HG03280 (cell line): ENCODE data around the gene BDH1.
"Not testable (repeated sequence)": the region's sequence is repeated elsewhere in the genome, so short reads cannot be mapped to it uniquely, and the experiment has no call there.

Experiments
- ATAC-seq: cut with Tn5 transposase; IDR thresholded peaks from one replicate; pipeline ENCODE4 v1.9.1; 2021; ENCODE audit warnings: mild to moderate bottlenecking, moderate library complexity; ENCODE audit not compliant: unreplicated experiment

Gene BDH1

DNA sequence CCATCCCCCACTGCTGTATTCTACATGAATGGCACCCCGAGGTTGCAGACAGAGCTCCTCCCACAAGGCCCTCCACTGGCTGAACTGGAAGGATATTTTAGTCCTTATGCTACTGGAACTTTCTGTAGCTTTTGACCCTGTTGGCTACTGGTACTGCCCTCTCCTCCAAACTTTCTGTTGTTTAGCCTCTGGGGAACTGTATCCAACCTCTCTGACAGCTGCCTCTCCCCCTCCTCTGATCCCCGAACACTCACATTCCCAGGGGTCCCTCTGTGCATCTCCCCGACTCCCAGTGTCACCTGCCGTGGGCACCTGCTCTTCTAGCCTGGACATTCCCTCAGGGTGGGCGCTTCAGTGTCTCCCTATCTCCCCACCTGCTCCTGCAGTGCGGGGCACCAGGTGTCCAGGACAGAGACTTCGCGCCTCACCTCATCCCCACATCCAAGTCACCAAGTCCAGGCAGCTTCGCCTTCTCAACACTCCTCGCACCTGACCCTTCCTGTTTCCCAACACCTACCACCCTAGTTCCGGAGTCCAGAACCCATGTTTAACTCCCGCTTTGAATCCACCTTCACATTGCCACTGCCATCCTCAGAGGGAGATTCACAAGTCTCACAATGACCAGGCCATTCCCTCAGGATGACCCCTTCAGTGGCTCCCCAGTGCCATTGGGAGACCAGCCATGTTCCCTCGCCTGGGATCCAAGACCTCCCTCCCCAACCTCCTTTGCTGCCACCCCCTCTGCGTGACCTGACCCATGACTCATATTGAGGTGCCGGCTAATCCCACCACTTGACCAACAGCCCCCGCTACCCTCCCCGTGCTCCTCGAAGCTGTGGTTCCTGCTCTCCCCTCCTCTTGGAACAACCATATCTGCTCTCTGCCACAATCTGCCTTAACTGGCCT, 34.2 kb downstream of the BDH1 start:
- no peak for ATAC-seq

DNA sequence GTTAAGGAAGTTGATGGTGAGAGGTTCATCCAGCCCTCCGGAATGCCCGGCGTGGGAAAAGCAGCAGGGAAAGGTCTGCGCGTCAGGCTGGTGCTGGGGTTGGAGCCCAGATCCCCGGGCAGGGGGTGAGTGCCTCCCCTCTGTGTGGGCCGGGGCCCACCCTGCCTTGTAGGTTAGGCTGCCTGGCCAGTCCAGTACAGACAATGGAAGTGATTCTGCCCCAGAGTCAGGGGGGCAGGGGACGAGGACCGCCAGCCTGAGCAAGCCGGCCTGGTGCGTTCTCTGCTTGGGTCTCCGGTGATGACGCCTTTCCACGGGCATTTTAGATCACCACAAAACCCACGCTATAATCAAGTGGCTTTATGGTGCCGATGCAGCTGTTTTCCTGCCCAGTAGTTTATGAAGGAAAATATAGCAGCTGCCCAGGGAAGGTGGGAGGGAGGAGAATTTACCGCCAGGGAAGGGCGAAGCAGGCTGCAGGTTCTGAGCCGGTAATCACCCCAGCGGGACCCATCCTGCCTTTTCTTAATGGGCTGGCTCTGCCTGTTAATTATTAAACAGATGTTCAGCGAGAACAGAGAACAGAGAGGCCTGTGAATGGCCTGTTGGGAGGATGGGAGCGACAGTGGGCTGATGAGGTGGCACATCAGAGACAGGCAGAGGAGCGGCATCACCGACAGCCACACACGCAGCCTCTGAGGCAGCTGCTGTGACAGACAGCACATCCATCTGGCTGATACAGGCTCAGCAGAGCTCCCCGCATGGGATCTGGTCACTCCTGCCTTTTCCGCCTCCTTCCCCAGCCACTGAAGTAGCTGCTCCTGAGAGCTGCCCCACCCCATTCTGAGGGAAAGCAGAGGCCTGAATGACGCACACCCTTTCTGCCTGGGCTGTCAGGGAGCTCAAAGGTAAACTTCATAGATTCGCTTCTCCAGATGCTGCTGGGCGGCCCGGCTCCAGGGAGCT, 35.2 kb downstream of the BDH1 start:
- ATAC-seq = no peak

DNA sequence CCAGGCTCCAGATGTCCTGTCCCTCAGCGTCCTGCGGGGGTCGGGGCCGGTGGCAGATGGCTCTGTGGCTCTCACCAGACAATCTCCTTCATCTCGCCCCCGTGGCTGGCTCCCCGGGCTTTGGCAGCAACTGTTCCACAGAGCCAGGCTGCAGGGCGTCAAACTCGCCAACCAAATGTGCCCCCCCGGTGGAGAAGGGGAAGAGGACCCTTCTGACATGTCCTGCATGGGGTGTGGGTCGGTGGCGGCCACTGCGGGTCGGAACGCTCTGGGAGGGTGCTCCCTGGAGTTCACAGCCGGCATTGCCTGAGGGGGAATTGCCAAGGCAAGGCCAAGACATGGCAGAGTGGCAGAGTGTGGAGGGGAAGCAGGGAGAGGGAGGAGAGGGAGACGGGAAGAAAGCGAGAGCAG, 36.0 kb downstream of the BDH1 start:
- ATAC-seq = no peak

DNA sequence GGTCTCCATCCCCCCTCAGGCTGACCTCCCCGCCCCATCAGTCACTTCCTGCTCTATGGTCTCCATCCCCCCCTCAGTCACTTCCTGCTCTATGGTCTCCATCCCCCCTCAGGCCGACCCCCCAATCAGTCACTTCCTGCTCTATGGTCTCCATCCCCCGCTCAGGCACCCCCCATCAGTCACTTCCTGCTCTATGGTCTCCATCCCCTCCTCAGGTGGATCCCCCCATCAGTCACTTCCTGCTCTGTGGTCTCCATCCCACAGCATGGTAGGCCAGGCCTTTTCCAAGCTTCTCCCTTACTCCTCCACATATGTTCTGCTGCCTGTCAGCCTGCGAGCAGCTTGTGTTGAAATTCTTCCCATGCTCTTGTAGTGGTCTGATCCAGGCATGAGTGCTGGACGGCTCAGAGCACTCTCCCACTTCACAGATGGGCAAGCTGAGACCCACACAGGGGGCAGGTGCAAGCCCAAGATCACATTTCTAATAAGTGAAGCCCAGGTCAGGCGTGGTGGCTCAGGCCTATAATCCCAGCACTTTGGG, 36.8 kb downstream of the BDH1 start:
- no peak for ATAC-seq

DNA sequence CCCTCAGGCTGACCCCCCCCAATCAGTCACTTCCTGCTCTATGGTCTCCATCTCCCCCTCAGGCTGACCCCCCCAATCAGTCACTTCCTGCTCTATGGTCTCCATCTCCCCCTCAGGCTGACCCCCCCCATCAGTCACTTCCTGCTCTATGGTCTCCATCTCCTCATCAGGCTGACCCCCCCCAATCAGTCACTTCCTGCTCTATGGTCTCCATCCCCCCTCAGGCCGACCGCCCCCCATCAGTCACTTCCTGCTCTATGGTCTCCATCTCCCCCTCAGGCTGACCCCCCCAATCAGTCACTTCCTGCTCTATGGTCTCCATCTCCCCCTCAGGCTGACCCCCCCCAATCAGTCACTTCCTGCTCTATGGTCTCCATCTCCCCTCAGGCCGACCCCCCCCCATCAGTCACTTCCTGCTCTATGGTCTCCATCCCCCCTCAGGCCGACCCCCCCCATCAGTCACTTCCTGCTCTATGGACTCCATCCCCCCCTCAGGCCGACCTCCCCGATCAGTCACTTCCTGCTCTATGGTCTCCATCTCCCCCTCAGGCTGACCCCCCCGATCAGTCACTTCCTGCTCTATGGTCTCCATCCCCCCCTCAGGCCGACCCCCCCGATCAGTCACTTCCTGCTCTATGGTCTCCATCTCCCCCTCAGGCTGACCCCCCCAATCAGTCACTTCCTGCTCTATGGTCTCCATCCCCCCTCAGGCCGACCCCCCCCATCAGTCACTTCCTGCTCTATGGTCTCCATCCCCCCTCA, 37.7 kb downstream of the BDH1 start:
- not testable (repeated sequence) for ATAC-seq

DNA sequence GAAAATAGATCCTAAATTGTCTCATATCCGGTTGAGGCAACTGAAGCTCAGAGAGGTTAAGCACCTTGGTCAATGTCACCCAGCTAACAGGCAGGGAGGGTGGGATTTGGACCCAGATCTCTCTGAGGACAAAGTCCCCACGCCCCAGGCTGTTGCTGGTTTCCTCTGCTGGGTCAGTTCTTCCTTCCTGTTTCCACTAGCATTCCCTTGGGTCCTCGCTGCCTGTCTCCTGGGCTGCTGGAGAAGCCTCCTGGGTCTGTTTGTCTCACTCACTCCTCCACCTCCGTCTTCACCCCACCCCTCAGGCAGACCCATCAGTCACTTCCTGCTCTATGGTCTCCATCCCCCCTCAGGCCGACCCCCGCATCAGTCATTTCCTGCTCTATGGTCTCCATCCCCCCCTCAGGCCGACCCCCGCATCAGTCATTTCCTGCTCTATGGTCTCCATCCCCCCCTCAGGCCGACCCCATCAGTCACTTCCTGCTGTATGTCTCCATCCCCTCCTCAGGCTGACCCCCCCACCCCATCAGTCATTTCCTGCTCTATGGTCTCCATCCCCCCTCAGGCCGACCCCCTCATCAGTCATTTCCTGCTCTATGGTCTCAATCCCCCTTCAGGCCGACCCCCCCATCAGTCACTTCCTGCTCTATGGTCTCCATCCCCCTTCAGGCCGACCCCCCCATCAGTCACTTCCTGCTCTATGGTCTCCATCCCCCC, 38.7 kb downstream of the BDH1 start:
- not testable (repeated sequence) for ATAC-seq

DNA sequence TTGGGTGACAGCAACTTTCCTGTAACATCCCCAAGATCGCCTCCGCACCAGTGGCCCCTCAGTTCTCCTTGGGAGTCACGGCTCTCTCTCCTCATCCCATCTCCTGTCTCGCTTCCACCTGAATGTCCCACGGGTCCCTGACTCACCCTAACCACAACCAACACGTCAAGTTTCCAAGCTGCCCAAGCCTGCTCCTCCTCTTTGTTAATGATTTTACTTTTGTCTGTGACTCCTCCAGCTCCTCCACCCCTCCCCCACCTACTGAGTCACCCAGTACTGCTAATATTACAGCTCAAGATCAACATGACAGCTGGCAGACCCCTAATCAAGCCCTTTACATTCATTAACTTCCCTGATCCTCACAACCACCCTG, 39.3 kb downstream of the BDH1 start:
- ATAC-seq = no peak

DNA sequence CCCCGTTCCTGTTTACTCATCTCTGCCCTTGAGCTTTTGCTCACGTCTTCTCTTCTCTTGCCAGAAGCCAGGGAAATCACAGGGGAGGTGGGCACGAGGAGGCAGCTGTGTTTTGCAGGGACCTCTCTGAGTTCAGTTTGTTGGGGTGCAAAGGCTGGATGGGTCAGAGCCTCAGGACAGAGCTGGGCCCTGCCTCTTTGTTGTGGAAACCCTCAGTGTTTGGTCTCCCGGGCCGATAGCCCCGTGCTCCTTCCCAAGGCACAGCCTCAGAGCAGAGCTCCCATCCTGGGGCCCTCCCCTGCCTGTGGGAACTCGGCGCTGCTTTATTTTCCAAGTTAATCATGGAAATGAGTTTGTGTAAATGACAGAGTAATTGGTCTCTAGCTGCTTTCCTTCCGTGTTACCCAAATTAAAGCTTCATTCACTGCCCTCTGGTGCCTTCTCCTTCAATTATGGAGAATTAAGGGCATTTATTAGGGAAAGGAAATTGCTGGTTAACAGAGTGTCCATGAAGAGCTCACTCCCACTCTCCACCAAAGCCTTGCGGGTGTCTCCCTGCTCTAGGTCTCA, 40.9 kb downstream of the BDH1 start:
- ATAC-seq = no peak

DNA sequence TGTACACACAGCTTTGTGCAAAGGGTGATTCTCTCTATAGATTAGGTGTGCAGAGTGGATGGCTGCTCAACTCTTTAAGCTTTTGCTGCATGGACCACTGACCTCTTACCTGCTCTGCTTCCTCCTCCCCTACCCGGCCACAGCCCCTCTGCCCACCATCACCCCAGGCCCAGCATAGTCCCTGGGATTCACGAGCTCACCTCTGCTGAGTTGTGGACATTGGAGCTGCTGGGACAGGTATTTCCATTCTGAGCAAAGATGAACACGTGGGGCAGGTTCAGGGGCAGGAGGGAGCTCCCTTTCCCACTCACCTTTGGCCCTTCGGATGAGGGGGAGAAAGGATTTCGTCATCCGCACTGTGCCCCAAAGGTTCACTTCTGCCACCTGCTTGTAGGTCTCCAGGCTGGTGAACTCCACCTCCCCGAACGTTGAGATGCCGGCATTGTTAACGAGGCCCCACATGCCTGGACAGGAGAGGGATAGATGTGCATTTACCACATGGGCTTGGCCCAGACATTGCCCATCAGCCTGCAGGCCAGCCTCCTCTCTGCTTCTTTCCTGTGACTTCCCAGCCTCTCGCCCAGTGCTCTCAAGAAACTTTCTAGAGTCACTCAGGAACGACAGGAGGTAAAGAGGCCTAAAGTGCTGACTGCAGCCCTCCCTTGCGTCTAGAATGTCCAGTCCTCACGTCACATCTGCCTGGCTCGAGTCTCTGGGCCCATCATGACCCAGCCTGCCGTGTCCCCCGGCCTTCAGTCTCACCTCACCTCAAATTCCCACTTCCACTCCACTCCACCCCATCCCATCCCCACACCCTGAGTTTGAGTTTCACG, 41.6 kb downstream of the BDH1 start:
- ATAC-seq = no peak

DNA sequence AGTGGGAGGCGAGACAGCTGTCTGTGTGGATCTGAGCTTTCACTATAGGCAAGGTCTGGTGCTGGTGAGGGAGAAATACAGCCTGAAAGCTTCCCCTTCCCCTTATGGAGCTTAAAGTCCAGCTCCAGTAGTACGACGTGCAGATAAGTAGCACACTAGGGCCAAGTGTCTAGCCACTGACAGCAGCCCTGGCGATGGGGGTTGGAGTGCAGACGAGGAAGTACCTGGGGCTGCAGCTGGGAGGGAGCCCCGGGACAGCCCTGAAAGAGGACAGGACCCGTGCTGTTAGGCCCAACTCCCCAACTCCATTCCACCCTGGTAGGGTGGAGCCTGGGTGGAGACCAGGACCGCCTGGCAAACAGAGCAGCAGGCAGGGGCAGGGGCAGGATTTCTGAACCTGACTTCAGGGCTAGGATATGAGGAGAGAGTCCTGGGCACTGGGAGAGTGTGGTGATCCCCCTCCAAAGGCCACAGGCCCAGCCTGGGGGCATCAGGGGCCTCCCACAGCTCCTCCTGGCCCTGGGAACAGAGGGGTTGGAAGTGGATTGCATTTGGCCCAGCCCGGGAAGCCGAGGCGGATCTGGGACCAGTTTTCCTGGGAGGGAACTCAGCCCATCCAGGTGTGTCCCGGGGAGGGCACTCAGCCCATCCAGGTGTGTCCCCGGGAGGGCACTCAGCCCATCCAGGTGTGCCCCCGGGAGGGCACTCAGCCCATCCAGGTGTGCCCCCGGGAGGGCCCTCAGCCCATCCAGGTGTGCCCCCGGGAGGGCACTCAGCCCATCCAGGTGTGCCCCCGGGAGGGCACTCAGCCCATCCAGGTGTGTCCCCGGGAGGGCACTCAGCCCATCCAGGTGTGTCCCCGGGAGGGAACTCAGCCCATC, 42.8 kb downstream of the BDH1 start:
- no peak for ATAC-seq

DNA sequence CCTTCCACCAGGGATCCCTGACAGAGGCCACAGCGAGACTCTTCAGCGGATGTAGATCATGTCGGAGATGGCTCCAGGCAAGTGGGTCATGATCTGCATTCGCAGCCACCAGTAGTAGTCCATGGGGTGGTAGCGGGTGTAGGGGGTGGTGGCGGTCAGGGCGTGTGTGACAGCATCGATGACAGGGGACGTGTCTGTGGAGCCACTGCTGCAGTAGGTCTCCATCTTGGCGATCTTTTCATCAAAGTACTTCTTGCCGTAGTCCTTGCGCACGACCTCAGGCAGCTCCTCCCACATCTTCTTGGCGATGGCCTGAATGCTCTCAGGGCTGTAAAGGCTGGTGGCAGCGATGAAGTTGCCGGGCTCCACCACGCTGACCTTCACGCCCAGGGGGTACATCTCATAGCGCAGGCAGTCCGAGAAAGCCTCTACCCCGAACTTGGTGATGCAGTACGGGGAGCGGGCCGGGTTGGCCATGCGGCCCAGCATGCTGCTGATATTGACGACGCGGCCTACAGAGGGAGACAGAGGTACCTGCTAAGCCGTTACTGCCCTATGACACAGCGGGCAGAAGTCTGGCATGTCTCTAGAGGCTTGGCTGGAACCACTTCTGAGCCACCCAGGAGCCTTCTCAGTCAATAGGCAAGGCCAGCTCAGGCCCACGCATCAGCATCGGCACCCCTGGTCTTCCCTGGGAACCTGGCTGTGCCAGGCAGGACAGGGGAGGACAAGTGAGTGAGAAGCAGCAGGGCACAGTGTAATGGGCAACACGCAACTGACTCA, 43.7 kb downstream of the BDH1 start:
- ATAC-seq = no peak

DNA sequence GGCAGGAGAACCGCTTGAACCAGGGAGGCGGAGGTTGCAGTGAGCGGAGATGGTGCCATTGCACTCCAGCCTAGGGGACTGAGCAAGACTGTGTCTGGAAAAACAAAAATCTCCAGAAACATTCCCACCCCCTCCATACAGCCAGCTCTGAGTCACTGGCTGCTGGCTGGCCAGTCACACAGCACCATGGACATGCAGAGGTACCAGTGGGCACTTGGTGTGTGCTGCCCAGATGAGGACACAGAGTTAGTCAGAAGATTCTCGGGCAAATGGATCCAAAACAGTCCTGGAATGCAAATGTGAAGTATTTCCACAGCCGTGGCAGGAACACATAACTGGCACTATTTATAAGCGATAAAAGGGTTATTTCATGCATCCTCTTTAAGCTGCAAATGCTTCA, 44.6 kb downstream of the BDH1 start:
- no peak for ATAC-seq

DNA sequence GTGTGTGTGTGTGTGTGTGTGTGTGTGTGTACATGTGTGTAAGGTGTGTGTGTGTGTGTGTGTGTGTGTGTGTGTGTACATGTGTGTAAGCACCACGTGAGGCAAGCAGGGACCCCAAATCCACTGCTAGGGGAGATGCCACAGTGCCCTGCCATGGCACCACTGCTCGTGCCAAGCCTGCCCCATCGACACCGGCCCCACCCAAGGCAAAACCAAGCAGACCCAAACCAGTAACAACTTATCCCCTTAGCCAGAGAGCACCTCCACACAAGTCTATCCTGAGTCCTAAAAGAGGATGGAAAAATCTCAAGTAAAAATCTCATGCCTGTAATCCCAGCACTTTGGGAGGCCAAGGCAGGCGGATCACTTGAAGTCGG, 45.1 kb downstream of the BDH1 start:
- ATAC-seq = no peak

DNA sequence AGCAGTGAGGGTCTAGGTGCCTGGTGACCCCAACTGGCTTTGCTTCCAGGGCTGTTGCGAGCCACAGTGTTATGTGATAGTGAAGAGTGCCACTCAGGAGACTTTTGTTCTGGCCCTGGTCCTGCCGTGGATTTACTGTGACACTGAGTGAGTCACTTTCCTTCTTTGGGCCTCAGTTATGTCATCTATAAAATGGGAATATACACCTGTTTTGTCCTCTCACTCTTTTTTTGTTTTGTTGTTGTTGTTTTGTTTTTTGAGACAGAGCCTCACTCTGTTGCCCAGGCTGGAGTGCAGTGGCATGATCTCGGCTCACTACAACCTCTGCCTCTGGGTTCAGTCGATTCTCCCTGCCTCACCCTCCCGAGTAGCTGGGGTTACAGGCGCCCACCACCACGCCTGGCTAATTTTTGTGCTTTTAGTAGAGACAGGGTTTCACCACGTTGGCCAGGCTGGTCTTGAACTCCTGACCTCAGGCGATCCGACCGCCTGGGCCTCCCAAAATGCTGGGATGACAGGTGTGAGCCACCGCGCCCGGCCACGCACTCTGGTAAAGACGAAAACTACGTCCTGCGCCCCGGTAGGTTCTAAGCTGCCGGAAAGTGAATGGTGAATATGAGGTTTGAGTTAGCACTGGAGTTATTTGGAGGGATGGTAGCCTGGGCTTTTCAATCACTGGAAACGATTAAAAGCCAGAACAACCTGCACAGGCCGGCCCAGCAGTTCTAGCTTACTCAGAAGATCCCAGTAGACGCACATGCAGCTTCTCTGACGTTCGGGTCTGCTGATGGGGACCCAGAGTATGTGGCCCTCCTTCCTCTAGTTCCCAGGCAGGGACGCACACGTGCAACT, 46.6 kb downstream of the BDH1 start:
- no peak for ATAC-seq

DNA sequence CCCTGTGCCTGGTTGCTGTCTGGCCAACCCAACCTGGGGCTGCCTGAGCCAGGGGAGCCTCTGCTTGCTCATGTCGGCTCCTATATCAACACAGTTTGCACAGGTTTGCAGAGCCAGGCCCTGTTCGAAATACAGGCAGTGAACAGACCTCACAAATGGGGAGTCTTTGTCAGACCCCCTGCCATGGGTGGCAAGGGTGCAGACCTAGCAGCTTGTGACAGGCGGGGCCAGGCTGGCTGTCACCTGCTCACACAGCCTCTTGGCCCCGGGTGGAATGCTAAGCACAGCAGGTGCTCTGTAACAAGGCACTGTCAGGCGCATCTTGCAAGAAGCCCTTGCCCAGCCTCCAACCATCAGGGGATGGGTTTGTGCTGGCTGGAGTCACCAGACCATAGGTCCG, 47.3 kb downstream of the BDH1 start:
- ATAC-seq = no peak

DNA sequence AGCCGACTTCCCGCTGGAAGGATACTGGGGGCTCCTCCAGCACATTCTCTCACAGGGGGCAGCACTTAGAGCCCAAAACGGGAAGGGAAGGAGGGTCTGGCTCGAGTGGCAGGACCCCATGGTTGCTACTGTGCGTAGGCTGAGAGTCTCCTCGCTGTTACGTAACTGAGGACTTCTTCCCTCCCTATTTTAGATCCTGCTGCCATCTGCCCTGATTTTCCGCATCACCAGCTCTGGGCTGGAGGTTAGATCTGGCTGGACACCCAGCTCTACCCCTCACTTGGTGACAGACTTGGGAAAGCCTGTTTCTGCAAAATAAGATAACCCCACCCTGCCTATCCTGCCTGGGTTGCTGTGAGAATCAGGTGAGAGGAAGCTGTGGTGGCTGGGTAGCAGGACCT, 47.7 kb downstream of the BDH1 start:
- no peak for ATAC-seq
